HAP-1 (cell line): ENCODE measurements around the gene EEF1A1.
A peak's percentile ranks its signal among the peaks of the same experiment; 100 is the strongest.
"Not testable (repeated sequence)": the region's sequence is repeated elsewhere in the genome, so short reads cannot be mapped to it uniquely, and the experiment has no call there.

ENCODE experiments used
- DNase-seq, 2 experiments: peaks; one replicate each; pipeline ENCODE4 v3.0.0-alpha.2; 2016 to 2020; ENCODE audit warnings: low spot score in 2 of 2
- H3K27me3 ChIP-seq: fragments of 250-450 bp; sonication (Bioruptor Pico); 2 replicates; pipeline ENCODE4 v1.5.1; 2020; ENCODE audit warnings: low read depth, mild to moderate bottlenecking, moderate library complexity
- H3K36me3 ChIP-seq: fragments of 250-450 bp; sonication (Bioruptor Pico); replicated peaks from 2 replicates; pipeline ENCODE4 v1.5.1; 2020; ENCODE audit warnings: mild to moderate bottlenecking
- H3K4me1 ChIP-seq: fragments of 250-450 bp; sonication (Bioruptor Pico); 2 replicates; pipeline ENCODE4 v1.5.1; 2020; ENCODE audit warnings: mild to moderate bottlenecking
- H3K4me3 ChIP-seq: fragments of 250-450 bp; sonication (Bioruptor Pico); 2 replicates; pipeline ENCODE4 v1.5.1; 2020; ENCODE audit warnings: mild to moderate bottlenecking, moderate library complexity
- H3K9me3 ChIP-seq: fragments of 250-450 bp; sonication (Bioruptor Pico); 2 replicates; pipeline ENCODE4 v1.5.1; 2020; ENCODE audit warnings: mild to moderate bottlenecking, moderate library complexity
- in situ Hi-C: fragments of 300-500 bp; cut with MboI; formaldehyde crosslinking; loops from 3 replicates; pipeline ENCODE4 v1.14.3; 2020; ENCODE audit warnings: low sequenced_read_pairs, inconsistent platforms, mixed read lengths

The EEF1A1 gene

GRCh38 chr6:73521351-73521985, 636 bp upstream of the EEF1A1 start:
- H3K4me1 ChIP-seq, result peaks cover 27% of the 10 kb centered on the region
- in situ Hi-C loops, result loop anchor here (10.0 kb wide), 1 partner anchor 63 kb away; no protein-coding TSS in a partner anchor
- no peaks in the 10 kb centered on the region for H3K9me3 ChIP-seq
- peak in 1 of 2 experiments; percentile 78 for DNase-seq
- no peaks in the 10 kb centered on the region for H3K27me3 ChIP-seq
- H3K4me3 ChIP-seq, result peak overlapping the region; percentile 99
- H3K36me3 ChIP-seq, result peaks cover 44% of the 10 kb centered on the region

- peaks cover 29% of the 10 kb centered on the region for H3K4me1 ChIP-seq
- in situ Hi-C loops, result loop anchor here (10.0 kb wide), 1 partner anchor 65 kb away; no protein-coding TSS in a partner anchor
- H3K27me3 ChIP-seq, result no peaks in the 10 kb centered on the region
- peak; percentile 44 to 75 for DNase-seq
- H3K36me3 ChIP-seq, result peaks cover 58% of the 10 kb centered on the region
- H3K4me3 ChIP-seq, result peak overlapping the region; percentile 99
- H3K9me3 ChIP-seq, result no peaks in the 10 kb centered on the region
These were observed 725 bp downstream of the EEF1A1 start for GRCh38 chr6:73519926-73520687.

- H3K9me3 ChIP-seq, in situ Hi-C loops, DNase-seq, H3K27me3 ChIP-seq: not testable (repeated sequence)
- H3K36me3 ChIP-seq, result peaks cover 62% of the 10 kb centered on the region
- H3K4me1 ChIP-seq, result peaks cover 32% of the 10 kb centered on the region
- peak overlapping the region; percentile 99 for H3K4me3 ChIP-seq
These were observed 1.6 kb downstream of the EEF1A1 start for GRCh38 chr6:73518982-73519881.

GRCh38 chr6:73518100-73518981, 2.5 kb downstream of the EEF1A1 start:
- H3K4me3 ChIP-seq, result peak overlapping the region; percentile 99
- DNase-seq, H3K9me3 ChIP-seq, in situ Hi-C loops, H3K27me3 ChIP-seq: not testable (repeated sequence)
- peaks cover 64% of the 10 kb centered on the region for H3K36me3 ChIP-seq
- peaks cover 27% of the 10 kb centered on the region for H3K4me1 ChIP-seq

GRCh38 chr6:73516514-73517489, 4.0 kb downstream of the EEF1A1 start:
- Histone ChIP-seq H3K4me3 (peak overlapping the region; percentile 99), H3K4me1 (peaks cover 17% of the 10 kb centered on the region), H3K9me3 (no peaks in the 10 kb centered on the region), H3K27me3 (no peaks in the 10 kb centered on the region), H3K36me3 (peaks cover 68% of the 10 kb centered on the region)
- in situ Hi-C loops, result no loop called here
- peak in 1 of 2 experiments; percentile 28 for DNase-seq

GRCh38 chr6:73515204-73515655, 5.6 kb downstream of the EEF1A1 start:
- Histone ChIP-seq H3K4me3 (no peak overlapping the region), H3K4me1 (peaks cover 17% of the 10 kb centered on the region), H3K9me3 (no peaks in the 10 kb centered on the region), H3K36me3 (peaks cover 61% of the 10 kb centered on the region), H3K27me3 (no peaks in the 10 kb centered on the region)
- in situ Hi-C loops, result no loop called here
- peak; percentile 28 to 36 for DNase-seq

GRCh38 chr6:73514746-73515110, 6.1 kb downstream of the EEF1A1 start:
- in situ Hi-C loops, result no loop called here
- Histone ChIP-seq H3K27me3 (no peaks in the 10 kb centered on the region), H3K36me3 (peaks cover 56% of the 10 kb centered on the region), H3K4me1 (peaks cover 17% of the 10 kb centered on the region), H3K4me3 (no peak overlapping the region), H3K9me3 (no peaks in the 10 kb centered on the region)
- DNase-seq, result peak; percentile 50 to 54

- H3K9me3 ChIP-seq, result no peaks in the 10 kb centered on the region
- no peak overlapping the region for H3K4me3 ChIP-seq
- H3K27me3 ChIP-seq, result no peaks in the 10 kb centered on the region
- H3K4me1 ChIP-seq, result peaks cover 17% of the 10 kb centered on the region
- DNase-seq, result no peak
- H3K36me3 ChIP-seq, result peaks cover 44% of the 10 kb centered on the region
- in situ Hi-C loops, result no loop called here
These were observed 7.4 kb downstream of the EEF1A1 start for GRCh38 chr6:73513496-73513854.

- no peak overlapping the region for H3K4me3 ChIP-seq
- in situ Hi-C loops, result no loop called here
- H3K27me3 ChIP-seq, result no peaks in the 10 kb centered on the region
- H3K9me3 ChIP-seq, result no peaks in the 10 kb centered on the region
- DNase-seq, result peak in 1 of 2 experiments; percentile 14
- peaks cover 27% of the 10 kb centered on the region for H3K36me3 ChIP-seq
- peaks cover 9% of the 10 kb centered on the region for H3K4me1 ChIP-seq
These were observed 9.0 kb downstream of the EEF1A1 start for GRCh38 chr6:73511796-73512195.

GRCh38 chr6:73509851-73510250, 11.0 kb downstream of the EEF1A1 start:
- in situ Hi-C loops, result no loop called here
- H3K9me3 ChIP-seq, result no peaks in the 10 kb centered on the region
- no peak for DNase-seq
- H3K4me3 ChIP-seq, result no peak overlapping the region
- no peaks in the 10 kb centered on the region for H3K27me3 ChIP-seq
- peaks cover 7% of the 10 kb centered on the region for H3K36me3 ChIP-seq
- H3K4me1 ChIP-seq, result peaks cover 1% of the 10 kb centered on the region; the same call in 1 of the 2 replicates

- Histone ChIP-seq H3K27me3 (no peaks in the 10 kb centered on the region), H3K9me3 (no peaks in the 10 kb centered on the region), H3K4me3 (no peak overlapping the region), H3K36me3 (peaks cover 5% of the 10 kb centered on the region), H3K4me1 (no peaks in the 10 kb centered on the region)
- DNase-seq, result no peak
- in situ Hi-C loops, result no loop called here
These were observed 12.1 kb downstream of the EEF1A1 start for GRCh38 chr6:73508776-73509175.

- Histone ChIP-seq H3K27me3 (no peaks in the 10 kb centered on the region), H3K4me1 (no peaks in the 10 kb centered on the region), H3K9me3 (no peaks in the 10 kb centered on the region), H3K36me3 (peaks cover 6% of the 10 kb centered on the region), H3K4me3 (no peak overlapping the region)
- in situ Hi-C loops, result no loop called here
- DNase-seq, result no peak
These were observed 14.6 kb downstream of the EEF1A1 start for GRCh38 chr6:73506246-73506645.
